Activated CD4-positive, alpha-beta T cell treated with anti-CD3 and anti-CD28 coated beads, Interleukin-2, amount 50 U/mL, for 1 hour (primary cell): Measurements from ENCODE around the gene ARHGAP15.

Experiments
- DNase-seq: peaks from one replicate; pipeline ENCODE4 v3.0.0-alpha.2; 2020

The ARHGAP15 gene

GRCh38 chr2:143603846-143604565 lies 474.8 kb downstream of the ARHGAP15 start:
- DNase-seq, result no peak

- DNase-seq, result no peak
Observed at GRCh38 chr2:143604566-143604959, 475.3 kb downstream of the ARHGAP15 start.

- no peak for DNase-seq
Observed at GRCh38 chr2:143607231-143608062, 478.2 kb downstream of the ARHGAP15 start.

GRCh38 chr2:143608063-143608423 lies 478.8 kb downstream of the ARHGAP15 start:
- no peak for DNase-seq

- DNase-seq, result no peak
Observed at GRCh38 chr2:143608758-143609157, 479.5 kb downstream of the ARHGAP15 start.

GRCh38 chr2:143611336-143611735 lies 482.1 kb downstream of the ARHGAP15 start:
- DNase-seq, result no peak

GRCh38 chr2:143615562-143615961 lies 486.3 kb downstream of the ARHGAP15 start:
- no peak for DNase-seq

- no peak for DNase-seq
Observed at GRCh38 chr2:143616452-143616851, 487.2 kb downstream of the ARHGAP15 start.

GRCh38 chr2:143617803-143618415 lies 488.7 kb downstream of the ARHGAP15 start:
- no peak for DNase-seq

- DNase-seq, result no peak
Observed at GRCh38 chr2:143622106-143622505, 492.9 kb downstream of the ARHGAP15 start.

- no peak for DNase-seq
Observed at GRCh38 chr2:143623231-143623908, 494.2 kb downstream of the ARHGAP15 start.

- DNase-seq, result no peak
Observed at GRCh38 chr2:143623909-143624260, 494.7 kb downstream of the ARHGAP15 start.

GRCh38 chr2:143629340-143629739 lies 500.1 kb downstream of the ARHGAP15 start:
- DNase-seq, result no peak

GRCh38 chr2:143632751-143633374 lies 503.6 kb downstream of the ARHGAP15 start:
- DNase-seq, result no peak

GRCh38 chr2:143633419-143633818 lies 504.2 kb downstream of the ARHGAP15 start:
- no peak for DNase-seq

- no peak for DNase-seq
Observed at GRCh38 chr2:143635302-143635701, 506.1 kb downstream of the ARHGAP15 start.

- no peak for DNase-seq
Observed at GRCh38 chr2:143635936-143636335, 506.7 kb downstream of the ARHGAP15 start.

GRCh38 chr2:143640826-143641225 lies 511.6 kb downstream of the ARHGAP15 start:
- no peak for DNase-seq

- DNase-seq, result no peak
Observed at GRCh38 chr2:143645921-143646645, 516.9 kb downstream of the ARHGAP15 start.

GRCh38 chr2:143649226-143649740 lies 520.1 kb downstream of the ARHGAP15 start:
- no peak for DNase-seq

- no peak for DNase-seq
Observed at GRCh38 chr2:143652692-143653091, 523.5 kb downstream of the ARHGAP15 start.

GRCh38 chr2:143668234-143668633 lies 539.0 kb downstream of the ARHGAP15 start:
- no peak for DNase-seq
